ENCODE results near the gene PLA2G4B.
"Not testable (repeated sequence)": the region's sequence is repeated elsewhere in the genome, so short reads cannot be mapped to it uniquely, and the experiment has no call there.

Gene PLA2G4B

DNA sequence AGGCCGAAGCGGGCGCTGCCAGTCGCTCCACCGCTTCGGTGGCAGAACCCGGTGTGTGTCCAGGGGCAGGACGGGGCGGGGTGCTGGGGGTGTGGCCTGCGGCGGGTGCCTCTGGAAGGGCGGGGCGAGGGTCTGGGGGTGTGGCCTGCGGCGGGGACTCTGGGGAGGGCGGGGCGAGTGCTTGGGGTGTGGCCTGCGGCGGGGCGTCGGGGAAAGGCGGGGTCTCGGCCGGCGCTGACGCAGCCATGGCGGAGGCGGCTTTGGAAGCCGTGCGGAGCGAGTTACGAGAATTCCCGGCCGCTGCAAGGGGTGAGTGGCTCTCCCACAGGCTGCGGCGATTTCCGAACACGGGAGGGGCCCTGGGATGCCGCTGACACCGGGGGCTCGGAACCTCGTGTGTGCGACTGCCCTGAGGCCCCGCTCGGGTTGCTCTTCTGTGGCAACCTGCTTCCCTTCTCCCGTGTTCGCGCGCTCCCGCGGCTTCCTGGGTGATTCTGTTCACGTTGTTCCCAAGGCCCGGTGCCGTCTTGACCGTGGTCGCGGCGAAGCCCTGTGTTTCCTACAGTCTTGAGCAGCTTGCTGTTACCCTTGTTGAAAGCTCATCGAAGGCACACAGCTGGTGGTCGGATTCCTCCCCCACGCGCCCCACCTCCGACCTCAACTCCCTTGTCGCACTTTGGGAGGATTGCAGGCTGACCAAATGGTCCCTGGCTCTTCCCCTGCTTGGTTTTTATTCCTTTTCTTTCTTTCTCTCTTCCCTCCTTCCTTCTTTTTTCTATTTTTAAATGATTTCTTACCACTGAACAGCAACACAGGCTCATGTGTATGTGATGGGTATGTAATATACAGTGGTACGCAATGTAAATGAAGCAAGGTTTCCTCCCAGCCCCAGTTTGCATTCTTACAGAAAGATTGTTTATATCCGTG lies 10.5 kb upstream of the PLA2G4B start, which contains the start of gene JMJD7:
Gene JMJD7, plus strand, starts transcription at position 213 of the 927 bp plus-strand sequence. Its CDS starts 33 bp downstream, at position 246.
- peak; percentile 87 for DNase-seq

DNA sequence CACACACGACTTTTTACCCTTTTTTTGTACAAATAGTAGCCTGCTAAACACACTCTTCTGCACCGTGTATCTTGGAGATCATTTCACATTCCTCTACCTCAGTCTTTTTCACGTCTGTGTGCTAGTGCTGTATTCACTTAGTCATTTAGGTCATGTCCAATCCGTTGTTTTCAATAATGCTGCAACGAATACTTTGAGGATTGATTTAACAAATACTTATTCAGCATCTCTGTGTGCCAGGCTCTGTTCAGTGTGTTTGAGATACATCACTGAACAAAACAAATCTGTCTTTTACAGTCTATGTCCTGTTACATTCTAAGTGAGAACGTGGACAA lies 9.9 kb upstream of the PLA2G4B start:
- no peak for DNase-seq

DNA sequence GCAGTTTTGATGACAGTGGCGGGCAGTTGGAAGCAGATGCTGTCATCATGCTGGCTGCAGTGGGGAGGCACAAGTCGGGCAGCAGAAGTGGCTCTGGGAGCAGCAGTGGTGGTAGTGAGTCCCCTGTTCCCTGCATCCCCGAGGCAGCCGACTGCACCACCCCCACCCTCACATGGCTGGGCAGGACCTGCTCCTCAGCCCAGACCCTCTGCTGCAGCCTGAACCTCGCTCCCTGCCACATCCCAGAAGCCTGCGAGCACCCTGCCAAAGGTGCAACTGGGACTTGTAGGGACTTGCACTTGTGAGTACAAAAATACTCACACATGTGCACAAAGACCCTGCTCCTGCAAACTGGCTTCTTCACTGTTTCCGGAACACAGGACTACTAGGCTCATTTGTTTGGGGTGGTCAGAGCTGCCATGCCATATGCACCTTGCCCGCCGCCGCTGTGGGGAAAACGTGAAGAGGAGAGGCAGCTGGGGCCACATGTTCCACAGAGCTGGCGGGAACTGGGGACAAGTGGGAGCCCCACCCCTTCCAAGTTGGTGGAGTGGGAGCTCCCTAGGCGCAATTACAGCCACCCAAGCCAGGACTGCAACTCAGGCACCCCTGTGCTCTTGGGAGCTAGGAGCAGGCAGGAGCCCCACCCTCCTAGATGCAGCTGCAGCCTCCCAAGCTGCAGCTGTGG lies 8.5 kb upstream of the PLA2G4B start:
- no peak for DNase-seq

DNA sequence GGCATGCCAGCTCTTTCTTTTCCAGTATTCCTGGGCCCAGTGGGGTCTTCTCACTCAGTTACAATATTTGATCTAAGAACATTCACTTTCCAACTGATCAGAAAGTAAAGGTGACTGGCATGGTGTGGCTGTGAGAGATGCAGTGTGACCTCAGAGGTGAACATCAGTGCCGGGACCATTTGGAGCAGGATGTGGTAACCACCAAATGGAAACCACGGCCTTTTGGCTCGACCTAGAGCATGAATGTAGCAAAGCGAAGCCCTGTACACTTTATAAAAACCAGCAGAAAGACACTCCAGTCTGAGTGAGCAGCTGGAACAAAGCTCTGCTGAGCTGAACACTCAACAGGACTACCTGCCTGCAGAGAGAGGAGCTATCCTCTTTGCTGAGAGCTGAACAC lies 7.4 kb upstream of the PLA2G4B start:
- not testable (repeated sequence) for DNase-seq

DNA sequence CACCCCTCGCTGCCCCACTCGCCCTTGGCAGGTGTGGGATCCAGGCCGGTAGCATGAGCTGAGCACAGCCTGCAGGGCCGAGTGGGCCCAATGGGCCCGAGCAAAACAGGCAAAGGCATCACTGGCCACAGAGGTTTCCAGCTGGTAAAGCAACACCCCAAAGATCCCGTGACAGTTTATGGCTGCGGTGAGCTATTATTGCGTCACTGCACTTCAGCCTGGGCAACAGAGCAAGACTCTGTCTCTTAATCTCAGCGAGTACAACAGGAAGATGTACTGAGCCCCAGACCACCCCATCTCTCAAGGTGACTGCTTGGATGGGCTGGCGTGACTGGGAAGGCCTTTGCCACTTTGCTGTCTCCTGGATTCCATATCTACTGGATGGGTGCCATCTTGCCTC lies 6.4 kb upstream of the PLA2G4B start:
- DNase-seq, result no peak

DNA sequence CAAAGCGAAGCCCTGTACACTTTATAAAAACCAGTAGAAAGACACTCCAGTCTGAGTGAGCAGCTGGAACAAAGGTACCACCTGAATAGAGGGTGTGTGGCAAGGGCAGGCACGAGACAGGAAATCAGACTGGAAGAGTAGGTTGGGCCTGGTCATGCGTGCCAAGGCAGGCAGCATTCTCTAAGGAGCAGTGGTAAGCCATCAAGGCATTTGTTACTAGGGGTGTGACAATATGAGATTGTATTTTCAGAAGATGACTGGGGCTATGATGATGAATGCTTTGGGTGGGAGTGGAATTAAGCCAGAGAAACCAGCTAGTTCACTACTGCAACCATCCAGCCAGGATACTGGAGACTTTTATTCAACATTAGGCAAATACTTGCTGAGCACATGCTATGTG lies 5.8 kb upstream of the PLA2G4B start:
- DNase-seq, result no peak

DNA sequence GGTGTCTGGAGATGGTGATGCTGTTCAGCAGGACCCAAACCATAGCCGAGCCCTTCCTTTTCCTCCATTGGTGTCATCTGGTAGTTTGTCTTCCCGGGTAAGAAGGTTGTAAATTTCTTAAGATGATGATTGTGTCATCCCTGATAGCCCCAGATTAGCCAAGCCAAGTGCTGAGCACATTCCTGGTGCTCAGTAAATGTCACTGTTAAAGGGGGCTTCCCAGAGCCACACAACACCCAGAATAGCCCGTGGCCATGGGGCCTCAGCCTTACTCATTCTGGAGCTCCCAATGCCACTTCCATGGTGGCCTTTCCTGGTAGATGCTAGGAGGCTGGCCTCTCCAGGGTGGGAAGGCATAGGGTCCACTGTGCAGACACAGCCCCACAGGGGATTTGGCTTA lies 4.6 kb upstream of the PLA2G4B start:
- no peak for DNase-seq

DNA sequence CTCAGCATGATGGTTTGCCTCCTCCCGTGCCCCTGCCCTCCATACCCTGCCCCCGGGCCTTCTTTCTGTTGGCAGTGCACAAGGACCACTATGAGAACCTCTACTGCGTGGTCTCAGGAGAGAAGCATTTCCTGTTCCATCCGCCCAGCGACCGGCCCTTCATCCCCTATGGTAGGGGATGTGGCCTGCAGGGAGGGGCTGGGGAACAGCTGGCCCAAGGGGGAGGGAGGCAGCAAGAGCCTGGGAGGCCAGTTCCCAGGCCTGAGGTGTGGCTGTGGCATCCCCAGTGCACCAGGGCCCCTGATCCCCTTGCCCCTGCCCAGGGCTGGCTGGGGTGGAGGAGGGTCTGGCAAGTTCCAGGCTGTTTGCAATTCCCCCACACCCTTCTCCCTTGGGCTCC lies 2.6 kb upstream of the PLA2G4B start:
- peak; percentile 9 for DNase-seq

DNA sequence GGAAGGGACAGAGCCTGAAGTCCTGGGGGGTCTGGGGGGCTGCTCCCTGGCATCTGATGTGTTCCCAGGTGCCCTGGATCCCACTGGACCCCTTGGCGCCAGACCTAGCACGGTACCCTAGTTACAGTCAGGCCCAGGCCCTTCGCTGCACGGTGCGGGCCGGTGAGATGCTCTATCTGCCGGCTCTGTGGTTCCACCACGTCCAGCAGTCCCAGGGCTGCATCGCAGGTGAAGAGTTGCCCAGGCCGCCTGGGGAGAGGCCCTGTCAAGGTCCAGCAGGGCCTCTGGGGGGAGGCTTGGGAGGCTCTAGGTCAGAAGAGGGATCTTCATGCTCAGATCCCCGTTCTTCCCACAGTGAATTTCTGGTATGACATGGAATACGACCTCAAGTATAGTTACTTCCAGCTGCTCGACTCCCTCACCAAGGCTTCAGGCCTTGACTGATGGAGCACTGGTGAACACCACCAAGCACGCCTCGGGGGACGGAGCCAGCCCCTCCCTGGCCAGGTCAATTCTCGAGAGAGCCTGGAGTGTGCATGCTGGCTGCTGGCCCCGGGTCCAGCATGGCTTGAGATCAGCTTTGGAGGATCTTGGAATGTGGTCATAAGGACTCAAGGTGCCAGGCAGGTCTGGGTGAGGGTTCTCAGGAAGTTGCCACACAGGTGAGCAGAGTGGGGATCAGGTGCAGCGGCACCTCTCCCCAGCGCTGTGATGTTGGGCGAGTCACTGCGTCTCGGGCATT lies 1.8 kb upstream of the PLA2G4B start:
- no peak for DNase-seq

DNA sequence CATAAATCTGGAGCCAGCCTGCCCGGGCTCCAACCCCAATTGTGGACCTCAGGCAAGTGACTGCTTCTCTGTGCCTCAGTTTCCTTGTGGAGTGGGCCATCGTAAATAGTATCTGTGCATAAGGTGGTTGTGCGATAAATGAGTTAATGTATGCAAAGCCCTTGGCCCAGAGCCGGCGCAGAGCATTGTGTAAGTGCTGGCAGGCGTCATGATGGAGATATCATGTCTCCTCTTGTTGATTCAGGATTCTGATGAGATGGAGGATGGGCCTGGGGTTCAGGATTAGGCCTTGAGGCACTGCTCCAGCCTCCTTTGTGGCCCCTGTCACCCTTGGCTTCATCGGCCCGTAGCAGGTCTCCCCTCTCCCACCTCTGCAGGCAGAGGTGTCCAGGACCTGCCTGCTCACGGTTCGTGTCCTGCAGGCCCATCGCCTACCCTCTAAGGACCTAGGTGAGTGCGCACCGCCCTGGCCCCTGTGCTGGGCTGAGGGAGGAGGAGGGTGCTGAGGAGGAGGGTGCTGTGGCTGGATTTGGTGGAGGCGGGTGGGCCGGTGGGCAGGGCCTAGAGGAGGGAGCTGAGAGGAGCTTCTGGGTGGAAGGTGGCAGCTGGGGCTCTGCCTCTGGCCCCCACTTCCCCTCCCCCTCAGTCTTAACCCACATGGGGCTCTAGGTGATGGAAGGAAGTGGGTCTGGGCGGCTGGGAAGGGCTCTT lies 1.3 kb downstream of the PLA2G4B start:
- no peak for DNase-seq

DNA sequence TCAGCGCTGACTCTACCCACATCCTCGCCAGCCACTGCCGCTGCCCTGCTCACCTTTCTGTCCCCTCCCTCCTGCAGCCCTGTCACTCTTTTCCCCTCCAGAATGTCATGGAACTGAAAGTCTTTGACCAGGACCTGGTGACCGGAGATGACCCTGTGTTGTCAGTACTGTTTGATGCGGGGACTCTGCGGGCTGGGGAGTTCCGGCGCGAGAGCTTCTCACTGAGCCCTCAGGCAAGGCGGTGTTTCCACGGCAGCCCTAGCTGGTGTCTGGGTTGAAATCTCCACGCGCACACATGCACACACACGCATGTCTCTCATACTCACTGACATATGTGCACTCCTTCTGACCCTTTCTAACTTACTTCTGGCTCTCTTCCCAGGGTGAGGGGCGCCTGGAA lies 2.0 kb downstream of the PLA2G4B start:
- no peak for DNase-seq

DNA sequence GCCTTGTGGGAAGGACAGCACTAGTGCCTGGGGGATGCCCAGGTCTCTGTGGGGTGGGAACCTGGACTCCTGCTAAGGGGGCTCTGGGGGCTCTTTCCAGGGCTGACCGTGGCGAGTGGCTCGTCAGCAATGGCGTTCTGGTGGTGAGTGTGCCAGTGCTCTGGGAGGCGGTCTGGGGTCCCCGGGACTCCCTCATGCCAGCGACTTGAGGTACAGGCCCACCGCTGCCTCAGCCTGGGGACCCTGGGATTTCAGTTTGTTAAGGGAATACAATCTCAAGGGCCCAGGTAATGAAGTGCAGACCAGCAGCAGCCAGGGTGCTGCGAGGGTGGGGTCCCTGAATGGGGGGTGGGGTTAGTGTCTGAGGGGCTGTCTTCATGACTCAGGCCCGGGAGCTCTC lies 2.5 kb downstream of the PLA2G4B start:
- no peak for DNase-seq

DNA sequence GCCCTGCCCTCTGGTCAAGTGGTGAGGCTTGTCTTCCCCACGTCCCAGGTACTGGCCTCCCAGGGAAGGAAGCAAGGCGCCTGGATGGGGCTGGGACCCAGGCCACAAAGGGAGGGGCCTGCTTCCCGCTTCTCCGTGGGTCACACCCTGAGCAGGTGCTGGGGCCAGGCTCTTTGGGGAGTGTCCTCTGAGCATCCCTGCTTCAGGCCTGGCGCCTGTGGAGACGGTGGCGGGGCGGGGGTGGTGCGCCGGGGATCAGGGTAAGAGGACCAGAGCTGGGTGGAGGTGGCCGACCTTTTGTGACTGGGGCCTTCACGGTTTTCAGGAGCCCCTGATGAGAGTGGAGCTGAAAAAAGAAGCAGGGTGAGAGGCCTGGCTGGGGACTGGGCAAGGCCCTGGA lies 3.6 kb downstream of the PLA2G4B start:
- no peak for DNase-seq

DNA sequence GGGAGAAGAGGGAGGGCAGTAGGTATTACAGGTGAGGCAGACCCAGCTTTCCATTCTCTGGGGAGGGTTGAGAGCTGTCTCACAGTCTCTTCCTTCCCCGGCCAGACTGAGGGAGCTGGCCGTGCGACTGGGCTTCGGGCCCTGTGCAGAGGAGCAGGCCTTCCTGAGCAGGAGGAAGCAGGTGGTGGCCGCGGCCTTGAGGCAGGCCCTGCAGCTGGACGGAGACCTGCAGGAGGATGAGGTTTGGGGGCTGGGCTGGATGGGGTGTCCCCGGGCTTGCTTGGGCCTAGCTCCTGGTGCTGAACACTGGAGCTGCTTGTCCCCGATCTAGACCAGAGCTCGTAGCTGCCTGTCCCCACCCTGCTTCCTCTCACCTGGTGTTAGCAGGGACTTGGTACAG lies 4.9 kb downstream of the PLA2G4B start:
- no peak for DNase-seq

DNA sequence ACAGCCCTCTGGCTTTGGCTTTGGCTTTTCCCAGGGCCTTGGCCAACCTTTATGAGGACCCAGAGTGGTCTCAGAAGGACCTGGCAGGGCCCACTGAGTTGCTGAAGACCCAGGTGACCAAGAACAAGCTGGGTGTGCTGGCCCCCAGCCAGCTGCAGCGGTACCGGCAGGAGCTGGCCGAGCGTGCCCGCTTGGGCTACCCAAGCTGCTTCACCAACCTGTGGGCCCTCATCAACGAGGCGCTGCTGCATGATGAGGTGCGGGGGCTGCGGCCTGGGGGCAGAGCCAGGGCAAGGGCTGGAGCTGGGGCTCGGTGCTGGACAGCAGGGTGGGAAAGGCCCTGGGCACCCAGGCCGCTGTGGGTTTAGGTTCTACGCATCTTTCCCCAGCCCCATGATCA lies 6.2 kb downstream of the PLA2G4B start:
- no peak for DNase-seq

DNA sequence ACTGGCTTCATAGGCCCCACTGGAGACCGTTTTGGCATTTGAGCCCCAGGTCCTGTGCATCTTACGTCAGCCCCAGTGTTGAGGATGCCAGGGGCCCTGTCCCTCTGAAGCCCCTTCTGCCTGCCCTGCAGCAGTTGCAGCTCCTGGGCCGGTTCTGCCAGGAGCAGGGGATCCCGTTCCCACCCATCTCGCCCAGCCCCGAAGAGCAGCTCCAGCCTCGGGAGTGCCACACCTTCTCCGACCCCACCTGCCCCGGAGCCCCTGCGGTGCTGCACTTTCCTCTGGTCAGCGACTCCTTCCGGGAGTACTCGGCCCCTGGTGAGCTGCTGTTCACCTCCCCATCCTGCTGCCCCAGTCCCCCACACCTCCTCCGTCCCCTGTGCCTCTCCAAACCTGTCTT lies 8.6 kb downstream of the PLA2G4B start:
- DNase-seq, result no peak

DNA sequence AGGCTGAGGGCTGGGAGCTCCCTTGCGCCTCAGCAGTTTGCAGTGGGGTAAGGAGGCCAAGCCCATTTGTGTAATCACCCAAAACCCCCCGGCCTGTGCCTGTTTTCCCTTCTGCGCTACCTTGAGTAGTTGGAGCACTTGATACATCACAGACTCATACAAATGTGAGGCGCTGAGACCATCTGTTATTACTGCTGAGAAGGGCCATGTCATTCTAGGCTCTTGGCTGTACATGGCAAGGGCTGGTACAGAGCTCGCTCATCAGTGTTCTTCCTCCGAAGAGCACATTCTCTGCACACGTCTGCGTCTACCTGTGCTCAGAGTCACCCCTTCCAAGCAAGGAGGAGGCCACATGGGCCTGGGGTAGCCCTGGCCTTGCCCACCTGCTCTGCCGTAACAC lies 9.3 kb downstream of the PLA2G4B start:
- DNase-seq, result no peak

DNA sequence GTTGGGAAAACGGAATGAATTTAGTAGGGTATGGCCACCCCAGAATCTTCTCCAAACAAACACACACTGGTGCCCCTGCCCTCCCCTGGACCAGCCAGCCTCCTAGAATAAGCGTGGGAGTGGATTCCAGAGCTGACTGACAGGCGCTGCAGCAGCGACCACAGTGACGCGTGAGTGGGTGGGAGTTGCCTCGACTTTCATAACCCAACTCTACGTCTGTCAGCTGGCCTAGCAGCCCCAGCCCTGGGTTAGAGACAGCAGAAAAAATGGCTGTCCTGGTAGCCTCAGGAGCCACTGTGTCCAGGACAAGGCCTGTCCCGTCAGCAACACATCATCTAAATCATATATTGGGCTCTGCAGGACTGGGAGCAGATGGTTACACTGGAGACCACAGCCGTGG lies 10.0 kb downstream of the PLA2G4B start:
- no peak for DNase-seq

DNA sequence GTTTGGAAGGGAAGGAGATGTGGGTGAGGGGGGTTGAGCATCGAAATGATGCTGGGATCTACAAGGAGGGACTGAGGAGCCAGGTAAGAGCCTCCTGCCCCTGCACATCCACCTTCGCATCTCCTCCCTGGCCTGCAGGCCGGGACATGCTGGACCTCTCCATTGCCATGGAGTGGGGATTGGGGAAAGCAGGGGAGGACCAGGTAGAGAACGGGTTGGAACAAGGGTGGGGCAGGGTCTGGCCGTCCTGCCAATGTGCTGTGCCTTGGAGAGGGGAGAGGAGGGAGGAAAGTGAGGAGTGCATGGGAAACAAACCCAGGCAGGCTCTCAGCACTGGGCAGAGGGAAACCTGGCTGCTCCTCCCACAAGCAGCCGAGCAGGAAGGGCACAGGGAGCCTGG lies 10.6 kb downstream of the PLA2G4B start:
- no peak for DNase-seq

DNA sequence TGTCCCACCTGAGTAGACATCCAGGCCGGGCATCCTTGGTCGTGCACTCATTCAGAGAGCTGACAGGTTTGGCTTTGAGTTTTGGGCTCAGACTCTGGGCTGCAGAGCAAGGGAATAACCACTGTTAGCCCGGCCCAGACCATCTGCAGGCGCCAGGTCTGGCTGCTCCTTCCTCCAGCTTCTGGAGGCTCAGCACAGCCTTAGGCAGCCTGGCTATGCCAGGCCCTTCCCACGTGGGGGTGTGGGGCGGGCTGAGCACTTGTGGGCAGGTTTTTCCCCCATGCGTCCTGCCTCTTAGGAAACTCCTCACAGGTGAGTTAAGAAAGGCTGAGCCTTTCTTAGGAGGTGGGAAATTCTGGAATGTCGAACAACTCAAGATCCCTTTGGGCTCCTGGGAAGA lies 11.2 kb downstream of the PLA2G4B start:
- DNase-seq, result no peak

DNA sequence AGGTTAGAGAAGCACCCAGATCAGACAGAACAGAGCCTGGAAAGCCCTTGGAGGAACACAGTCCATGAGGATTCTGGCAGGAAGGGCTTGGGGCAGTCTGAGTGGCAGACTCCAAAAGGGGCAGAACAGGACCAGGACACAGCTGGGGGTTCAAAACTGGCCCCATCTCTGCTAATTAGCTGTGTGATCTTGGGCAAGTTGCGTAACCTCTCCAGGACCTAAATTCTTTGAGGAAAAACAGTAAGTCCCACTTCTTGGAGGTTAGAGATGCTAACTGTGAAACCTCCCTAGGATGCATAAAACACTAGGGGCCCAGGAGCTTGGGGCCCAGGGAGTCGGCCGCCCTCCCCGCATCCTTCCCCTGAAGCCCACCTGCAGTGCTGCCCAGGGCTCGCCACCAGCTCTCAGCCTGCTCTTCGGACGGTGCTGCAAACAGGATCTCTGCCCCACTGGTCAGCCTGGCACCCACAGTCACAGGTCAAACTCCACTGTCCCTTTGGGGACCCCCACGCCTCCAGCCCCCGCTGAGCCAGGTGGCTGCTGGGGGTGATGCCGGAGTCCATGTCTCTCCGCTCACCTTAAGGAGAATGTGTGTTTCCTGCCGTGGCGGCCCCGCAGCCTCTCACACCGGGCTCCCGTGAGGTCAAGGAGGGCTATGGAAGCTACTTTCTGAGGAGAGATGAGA lies 12.0 kb downstream of the PLA2G4B start:
- DNase-seq, result no peak

DNA sequence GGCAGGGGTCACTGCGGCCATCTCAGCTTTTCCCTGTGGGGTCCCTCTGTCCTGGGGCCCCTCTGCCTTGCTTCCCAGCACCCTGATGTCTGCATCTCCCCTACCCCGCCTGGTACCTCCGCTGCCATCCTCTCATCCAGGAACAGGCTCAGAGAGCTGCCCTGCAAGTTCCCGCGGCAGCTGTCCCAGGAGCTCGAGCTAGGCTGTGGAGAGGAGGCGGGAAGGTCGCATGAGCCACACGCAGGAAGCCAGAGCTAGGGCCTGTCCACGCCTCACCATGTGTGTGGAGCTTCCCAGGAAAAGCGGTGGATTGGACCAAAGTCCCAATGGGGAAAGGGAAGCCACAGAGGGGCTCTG lies 12.5 kb downstream of the PLA2G4B start:
- DNase-seq, result no peak

All from fibroblast of skin of scalp (primary cell).